ENCODE results near the gene GAS2L2.
"Not testable (repeated sequence)": the region's sequence is repeated elsewhere in the genome, so short reads cannot be mapped to it uniquely, and the experiment has no call there.

Gene GAS2L2

GRCh38 chr17:35726127-35726952 is 26.7 kb downstream of the GAS2L2 start:
- DNase-seq, result no peak

- no peak for DNase-seq
Observed at GRCh38 chr17:35725802-35726126, 27.3 kb downstream of the GAS2L2 start.

- DNase-seq, result no peak
Observed at GRCh38 chr17:35725058-35725457, 28.0 kb downstream of the GAS2L2 start.

GRCh38 chr17:35723735-35724134 is 29.3 kb downstream of the GAS2L2 start:
- DNase-seq, result no peak

GRCh38 chr17:35717475-35717874 is 35.6 kb downstream of the GAS2L2 start:
- no peak for DNase-seq

- no peak for DNase-seq
Observed at GRCh38 chr17:35716897-35717465, 36.1 kb downstream of the GAS2L2 start.

- no peak for DNase-seq
Observed at GRCh38 chr17:35716173-35716572, 36.9 kb downstream of the GAS2L2 start.

GRCh38 chr17:35715416-35715815 is 37.6 kb downstream of the GAS2L2 start:
- no peak for DNase-seq

GRCh38 chr17:35714988-35715387 is 38.1 kb downstream of the GAS2L2 start:
- no peak for DNase-seq

GRCh38 chr17:35713069-35713728 is 39.8 kb downstream of the GAS2L2 start:
- DNase-seq, result no peak

GRCh38 chr17:35710950-35711349 is 42.1 kb downstream of the GAS2L2 start:
- no peak for DNase-seq

GRCh38 chr17:35709874-35710273 is 43.2 kb downstream of the GAS2L2 start:
- no peak for DNase-seq

- DNase-seq, result no peak
Observed at GRCh38 chr17:35708951-35709350, 44.1 kb downstream of the GAS2L2 start.

- DNase-seq, result no peak
Observed at GRCh38 chr17:35708149-35708548, 44.9 kb downstream of the GAS2L2 start.

GRCh38 chr17:35705705-35706104 is 47.3 kb downstream of the GAS2L2 start:
- no peak for DNase-seq

- DNase-seq, result no peak
Observed at GRCh38 chr17:35705230-35705629, 47.8 kb downstream of the GAS2L2 start.

GRCh38 chr17:35703308-35703707 is 49.7 kb downstream of the GAS2L2 start:
- DNase-seq, result not testable (repeated sequence)

- no peak for DNase-seq
Observed at GRCh38 chr17:35701491-35701890, 51.5 kb downstream of the GAS2L2 start.

GRCh38 chr17:35700150-35700549 is 52.9 kb downstream of the GAS2L2 start:
- DNase-seq, result no peak

- no peak for DNase-seq
Observed at GRCh38 chr17:35698800-35699199, 54.2 kb downstream of the GAS2L2 start.

GRCh38 chr17:35695613-35696012 is 57.4 kb downstream of the GAS2L2 start:
- DNase-seq, result no peak

- no peak for DNase-seq
Observed at GRCh38 chr17:35694906-35695305, 58.1 kb downstream of the GAS2L2 start.

Data from activated naive CD4-positive, alpha-beta T cell (primary cell).